Neural cell (in vitro differentiated cells): ENCODE data around the gene ANKRD45.
"Not testable (repeated sequence)": the region's sequence is repeated elsewhere in the genome, so short reads cannot be mapped to it uniquely, and the experiment has no call there.

Source experiments
- EZH2 ChIP-seq: fragments of 200-600, 300-800 bp; shearing (Covaris generic), sonication (generic); IDR thresholded peaks from 2 replicates; pipeline ENCODE4 v1.6.1; 2014; ENCODE audit warnings: antibody characterized with exemption, low read length, borderline replicate concordance, mild to moderate bottlenecking; ENCODE audit not compliant: insufficient read depth, poor library complexity, severe bottlenecking
- POLR2AphosphoS5 ChIP-seq: IDR thresholded peaks from 2 replicates; pipeline ENCODE4 v1.6.1; 2012
- SMC3 ChIP-seq: fragments of 450-650 bp; conservative IDR thresholded peaks from 2 replicates; pipeline ENCODE4 v1.6.1; 2014; ENCODE audit warnings: antibody characterized with exemption, mild to moderate bottlenecking, moderate library complexity; ENCODE audit not compliant: poor library complexity
- TAF1 ChIP-seq: IDR thresholded peaks from 2 replicates; pipeline ENCODE4 v1.6.1; 2012; ENCODE audit warnings: low read depth
- TF ChIP-seq, protein P1 (sequence below): fragments of 450-650 bp; IDR thresholded peaks from 2 replicates; pipeline ENCODE4 v1.5.1; 2014; ENCODE audit warnings: antibody characterized with exemption, mild to moderate bottlenecking, moderate library complexity; ENCODE audit not compliant: poor library complexity, severe bottlenecking
- TF ChIP-seq, protein P2 (sequence below): IDR thresholded peaks from 2 replicates; pipeline ENCODE4 v1.6.1; 2012; ENCODE audit warnings: borderline replicate concordance

DNA sequence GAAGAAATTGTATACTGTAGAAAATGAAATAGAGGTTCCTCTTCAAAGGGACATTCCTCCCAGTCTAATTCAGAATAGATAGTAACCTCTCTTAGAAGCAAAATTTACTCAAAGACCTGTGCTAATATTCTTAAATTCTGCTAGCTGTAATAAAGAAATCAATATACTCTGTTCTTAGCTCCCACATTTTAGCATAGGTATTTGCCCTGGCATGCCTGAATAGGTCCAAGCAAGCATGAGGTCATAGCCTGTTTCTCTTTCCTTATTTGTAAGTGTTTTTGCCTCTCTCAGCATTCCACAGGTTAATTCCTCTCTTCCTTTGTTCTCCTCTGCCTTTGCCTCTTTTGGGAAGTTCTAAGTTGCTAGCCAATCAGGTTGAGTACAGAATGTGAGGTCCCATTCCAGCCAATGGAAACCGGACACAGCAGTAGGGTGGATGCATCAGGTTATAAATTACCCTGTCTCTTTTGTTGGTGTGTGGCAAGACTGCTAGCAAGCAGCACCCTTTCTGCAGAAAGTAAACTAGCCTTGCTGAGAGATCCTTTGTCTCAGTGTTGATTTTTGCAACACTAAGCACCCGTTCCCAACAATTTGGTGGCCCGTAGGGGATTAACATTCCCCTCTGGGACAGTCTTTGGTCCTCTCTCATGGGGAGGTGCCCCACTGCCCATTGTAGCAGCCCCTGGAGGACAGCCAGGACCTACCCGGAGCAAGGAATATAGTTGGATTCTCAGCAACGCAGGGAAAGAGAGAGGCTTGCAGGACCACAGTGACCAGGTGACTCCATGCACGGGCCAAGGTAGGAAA lies 32.2 kb downstream of the ANKRD45 start:
- not testable (repeated sequence) for TF ChIP-seq POLR2AphosphoS5, EZH2, SMC3, TAF1
- TF ChIP-seq, protein P1, sequence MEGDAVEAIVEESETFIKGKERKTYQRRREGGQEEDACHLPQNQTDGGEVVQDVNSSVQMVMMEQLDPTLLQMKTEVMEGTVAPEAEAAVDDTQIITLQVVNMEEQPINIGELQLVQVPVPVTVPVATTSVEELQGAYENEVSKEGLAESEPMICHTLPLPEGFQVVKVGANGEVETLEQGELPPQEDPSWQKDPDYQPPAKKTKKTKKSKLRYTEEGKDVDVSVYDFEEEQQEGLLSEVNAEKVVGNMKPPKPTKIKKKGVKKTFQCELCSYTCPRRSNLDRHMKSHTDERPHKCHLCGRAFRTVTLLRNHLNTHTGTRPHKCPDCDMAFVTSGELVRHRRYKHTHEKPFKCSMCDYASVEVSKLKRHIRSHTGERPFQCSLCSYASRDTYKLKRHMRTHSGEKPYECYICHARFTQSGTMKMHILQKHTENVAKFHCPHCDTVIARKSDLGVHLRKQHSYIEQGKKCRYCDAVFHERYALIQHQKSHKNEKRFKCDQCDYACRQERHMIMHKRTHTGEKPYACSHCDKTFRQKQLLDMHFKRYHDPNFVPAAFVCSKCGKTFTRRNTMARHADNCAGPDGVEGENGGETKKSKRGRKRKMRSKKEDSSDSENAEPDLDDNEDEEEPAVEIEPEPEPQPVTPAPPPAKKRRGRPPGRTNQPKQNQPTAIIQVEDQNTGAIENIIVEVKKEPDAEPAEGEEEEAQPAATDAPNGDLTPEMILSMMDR, result not testable (repeated sequence)
- TF ChIP-seq, protein P2, sequence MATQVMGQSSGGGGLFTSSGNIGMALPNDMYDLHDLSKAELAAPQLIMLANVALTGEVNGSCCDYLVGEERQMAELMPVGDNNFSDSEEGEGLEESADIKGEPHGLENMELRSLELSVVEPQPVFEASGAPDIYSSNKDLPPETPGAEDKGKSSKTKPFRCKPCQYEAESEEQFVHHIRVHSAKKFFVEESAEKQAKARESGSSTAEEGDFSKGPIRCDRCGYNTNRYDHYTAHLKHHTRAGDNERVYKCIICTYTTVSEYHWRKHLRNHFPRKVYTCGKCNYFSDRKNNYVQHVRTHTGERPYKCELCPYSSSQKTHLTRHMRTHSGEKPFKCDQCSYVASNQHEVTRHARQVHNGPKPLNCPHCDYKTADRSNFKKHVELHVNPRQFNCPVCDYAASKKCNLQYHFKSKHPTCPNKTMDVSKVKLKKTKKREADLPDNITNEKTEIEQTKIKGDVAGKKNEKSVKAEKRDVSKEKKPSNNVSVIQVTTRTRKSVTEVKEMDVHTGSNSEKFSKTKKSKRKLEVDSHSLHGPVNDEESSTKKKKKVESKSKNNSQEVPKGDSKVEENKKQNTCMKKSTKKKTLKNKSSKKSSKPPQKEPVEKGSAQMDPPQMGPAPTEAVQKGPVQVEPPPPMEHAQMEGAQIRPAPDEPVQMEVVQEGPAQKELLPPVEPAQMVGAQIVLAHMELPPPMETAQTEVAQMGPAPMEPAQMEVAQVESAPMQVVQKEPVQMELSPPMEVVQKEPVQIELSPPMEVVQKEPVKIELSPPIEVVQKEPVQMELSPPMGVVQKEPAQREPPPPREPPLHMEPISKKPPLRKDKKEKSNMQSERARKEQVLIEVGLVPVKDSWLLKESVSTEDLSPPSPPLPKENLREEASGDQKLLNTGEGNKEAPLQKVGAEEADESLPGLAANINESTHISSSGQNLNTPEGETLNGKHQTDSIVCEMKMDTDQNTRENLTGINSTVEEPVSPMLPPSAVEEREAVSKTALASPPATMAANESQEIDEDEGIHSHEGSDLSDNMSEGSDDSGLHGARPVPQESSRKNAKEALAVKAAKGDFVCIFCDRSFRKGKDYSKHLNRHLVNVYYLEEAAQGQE, result not testable (repeated sequence)
